Measurements from ENCODE around the gene RIF1.

The RIF1 gene

DNA sequence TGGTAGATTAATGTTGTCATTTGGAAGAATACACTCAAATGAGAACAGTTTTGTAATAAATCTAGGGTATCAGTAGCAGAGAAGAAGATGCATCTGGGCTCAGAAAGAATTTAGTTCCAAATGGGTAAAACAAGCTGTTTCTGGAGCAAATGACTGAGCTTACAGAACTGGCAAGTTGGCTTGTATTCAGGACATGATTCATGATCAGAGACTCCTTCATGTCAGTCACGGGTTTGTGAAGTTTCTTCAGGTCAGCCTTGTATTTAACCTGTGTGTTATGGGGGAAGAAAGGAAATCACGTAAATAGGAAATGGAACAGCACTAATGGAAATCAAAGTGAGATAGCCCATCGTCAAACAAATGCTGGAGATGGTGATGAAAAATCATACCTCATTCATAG is 109.1 kb downstream of the RIF1 start:
- no peak overlapping the region for H3K4me3 ChIP-seq (ENCODE audit: low read depth, low read length)

DNA sequence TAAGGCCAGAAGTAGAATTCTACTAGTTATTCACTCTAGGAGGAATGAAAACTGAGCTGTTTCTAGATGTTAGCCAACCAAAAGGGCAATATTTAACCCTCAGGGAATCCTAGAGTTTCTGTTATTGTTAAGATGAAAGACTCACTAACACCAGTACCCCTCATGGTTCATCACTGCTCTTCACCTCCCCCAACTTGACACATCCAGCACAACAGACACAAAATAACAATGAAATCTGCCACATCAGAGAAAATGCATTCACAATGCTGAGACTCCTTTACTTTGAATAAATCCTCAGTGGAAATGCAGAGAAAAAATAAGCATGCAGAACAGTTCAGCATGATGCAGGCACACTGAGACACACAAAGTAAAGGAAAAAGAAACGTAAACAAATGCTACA is 111.3 kb downstream of the RIF1 start:
- H3K4me3 ChIP-seq (ENCODE audit: low read depth, low read length) = no peak overlapping the region

DNA sequence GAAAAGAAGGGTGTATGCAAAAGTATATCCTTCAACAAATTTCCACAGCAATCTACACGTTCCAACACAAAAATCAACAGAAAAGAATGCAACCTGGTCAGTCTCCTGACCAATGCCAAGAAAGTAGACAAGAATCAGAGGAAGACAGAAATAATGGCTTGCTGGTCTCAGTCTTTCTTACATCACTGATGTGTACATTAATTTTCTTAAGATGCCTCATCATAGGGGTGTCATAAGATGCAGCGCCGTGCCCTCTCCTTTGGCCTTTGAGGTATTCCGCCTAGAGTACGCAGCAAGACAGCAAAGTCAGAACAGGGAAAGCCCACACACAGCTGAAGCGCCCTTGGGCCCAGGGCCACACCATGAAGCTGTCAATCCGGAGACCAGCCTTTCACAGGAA is 112.9 kb downstream of the RIF1 start:
- H3K4me3 ChIP-seq (ENCODE audit: low read depth, low read length) = no peak overlapping the region

DNA sequence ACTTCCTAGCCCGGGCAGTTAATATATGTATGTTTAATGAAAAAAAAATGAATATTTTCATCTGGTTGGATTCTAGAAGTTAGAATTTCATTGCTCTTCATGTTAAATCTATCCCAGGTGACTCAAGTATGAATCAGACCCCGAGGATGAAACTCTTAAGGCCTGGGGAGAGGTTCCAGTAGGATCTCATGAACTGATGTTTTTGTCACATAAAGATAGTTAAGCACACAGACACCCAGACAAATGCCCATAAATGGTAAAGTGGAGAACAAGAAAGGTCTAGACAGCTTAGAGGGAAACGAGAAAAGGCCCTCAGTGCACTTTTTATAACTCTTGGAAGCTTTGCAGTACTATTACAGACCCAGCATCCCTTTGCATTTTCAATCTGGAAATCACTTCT is 114.1 kb downstream of the RIF1 start:
- H3K4me3 ChIP-seq (ENCODE audit: low read depth, low read length) = no peak overlapping the region

DNA sequence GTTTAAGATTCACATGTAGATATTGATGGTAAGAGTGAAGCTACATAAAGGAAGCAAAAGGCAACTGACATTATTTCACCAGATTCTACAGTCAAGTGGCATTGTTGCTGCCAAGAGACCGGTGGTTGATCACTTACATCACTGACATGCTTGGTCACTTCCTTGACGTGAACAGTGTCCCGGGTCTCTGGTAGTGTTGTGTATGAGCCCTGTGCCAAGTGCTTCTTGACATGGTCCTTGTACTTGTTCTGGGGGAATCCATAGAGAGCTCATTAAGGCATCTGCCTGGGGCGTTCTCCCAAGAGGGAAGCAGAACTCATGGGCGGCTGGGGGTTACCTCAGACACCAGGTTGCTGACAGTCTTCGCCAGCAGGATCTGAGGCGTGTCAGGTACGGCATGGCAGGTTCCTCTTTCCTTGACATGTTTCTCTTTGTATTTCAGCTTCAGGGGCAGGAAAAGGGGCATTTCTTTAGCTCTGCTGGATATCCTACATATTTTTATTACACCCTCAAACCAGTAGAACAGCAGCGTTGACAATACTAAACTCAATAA is 116.2 kb downstream of the RIF1 start:
- H3K4me3 ChIP-seq (ENCODE audit: low read depth, low read length) = no peak overlapping the region

DNA sequence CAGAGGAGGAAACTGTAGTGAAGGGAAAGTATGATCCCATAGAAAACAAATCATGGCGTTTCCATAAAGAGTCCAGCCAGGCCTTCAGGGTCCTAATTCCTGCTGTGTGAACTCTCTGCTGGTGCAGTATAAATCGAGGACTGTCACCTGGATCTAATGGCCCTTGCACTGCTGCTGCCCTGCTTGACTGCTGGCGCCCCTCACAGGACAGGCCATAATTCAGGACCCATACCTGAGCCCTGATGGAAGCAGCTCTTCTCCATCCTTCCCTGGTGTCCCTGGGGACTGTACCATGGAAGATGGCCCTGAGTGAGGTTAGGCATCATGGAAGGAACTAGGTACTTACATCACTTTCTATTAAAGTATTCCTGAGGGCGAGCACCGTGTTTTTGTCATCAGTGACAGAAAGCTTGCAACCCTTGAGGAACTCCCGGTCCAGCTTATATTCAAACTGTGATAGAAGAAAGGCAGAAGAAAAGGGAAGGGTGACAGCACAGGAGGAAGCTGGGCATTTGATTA is 116.9 kb downstream of the RIF1 start:
- H3K4me3 ChIP-seq (ENCODE audit: low read depth, low read length) = no peak overlapping the region

Measured in iPS-11a (cell line).